BLaER1 treated with 17β-estradiol and CSF1 and Interleukin-3, amounts not matched to agents 10 nM and 100 nM (cell line): Measurements from ENCODE around the gene OGFR.

Experiments
- H3K27ac ChIP-seq, 11 experiments: shearing (Covaris generic); formaldehyde crosslinking; 2 replicates each; pipeline ENCODE4 v1.8.1; 2022
- H3K27me3 ChIP-seq, 11 experiments: shearing (Covaris generic); formaldehyde crosslinking; 2 replicates each; pipeline ENCODE4 v1.8.1; 2022
- H3K36me3 ChIP-seq, 11 experiments: shearing (Covaris generic); formaldehyde crosslinking; 2 replicates each; pipeline ENCODE4 v1.8.1; 2022
- H3K4me1 ChIP-seq, 10 experiments: shearing (Covaris generic); formaldehyde crosslinking; 2 replicates each; pipeline ENCODE4 v1.8.1; 2022
- H3K4me2 ChIP-seq, 11 experiments: shearing (Covaris generic); formaldehyde crosslinking; 2 replicates each; pipeline ENCODE4 v1.8.1; 2022
- H3K4me3 ChIP-seq, 10 experiments: shearing (Covaris generic); formaldehyde crosslinking; 2 replicates each; pipeline ENCODE4 v1.8.1; 2022
- H3K9ac ChIP-seq, 11 experiments: shearing (Covaris generic); formaldehyde crosslinking; 2 replicates each; pipeline ENCODE4 v1.8.1; 2022
- H3K9me3 ChIP-seq, 11 experiments: shearing (Covaris generic); formaldehyde crosslinking; replicated peaks in 1 of 11; 2 replicates each; pipeline ENCODE4 v1.8.1; 2022
- H4K20me1 ChIP-seq, 11 experiments: shearing (Covaris generic); formaldehyde crosslinking; 2 replicates each; pipeline ENCODE4 v1.8.1; 2022
- Cebpa-rat ChIP-seq, 11 experiments: shearing (Covaris generic); IDR thresholded peaks; 2 replicates each; pipeline ENCODE4 v1.8.1; 2022

The OGFR gene

GRCh38 chr20:62797671-62798532, 6.7 kb upstream of the OGFR start:
- Histone ChIP-seq H3K27me3 (no peaks in the 10 kb centered on the region), H3K4me3 (peak overlapping the region in 9 of 10 experiments; percentile 54 to 79 (median 59); a peak in 16 of 20 replicates), H3K27ac (peak overlapping the region in 8 of 11 experiments; percentile 18 to 57 (median 48); a peak in 7 of 22 replicates), H4K20me1 (peaks cover 0 to 49% (median 29%) of the 10 kb centered on the region in 11 experiments; a peak in 16 of 22 replicates), H3K9me3 (no peaks in the 10 kb centered on the region), H3K4me2 (peak overlapping the region; percentile 86 to 99 (median 93)), H3K36me3 (peaks cover 36 to 49% (median 39%) of the 10 kb centered on the region in 11 experiments), H3K4me1 (peaks cover 52 to 72% (median 67%) of the 10 kb centered on the region in 10 experiments), H3K9ac (peak overlapping the region; percentile 63 to 81 (median 76))
- TF ChIP-seq Cebpa-rat (IDR thresholded peaks at IDR 0.05), result no peak

- peaks cover 36 to 49% (median 39%) of the 10 kb centered on the region in 11 experiments for H3K36me3 ChIP-seq
- peaks cover 52 to 72% (median 68%) of the 10 kb centered on the region in 10 experiments for H3K4me1 ChIP-seq
Observed at GRCh38 chr20:62799036-62799435, 5.6 kb upstream of the OGFR start.

GRCh38 chr20:62799459-62799858, 5.2 kb upstream of the OGFR start:
- no peaks in the 10 kb centered on the region for H3K27me3 ChIP-seq
- H3K4me2 ChIP-seq, result peak overlapping the region in 3 of 11 experiments; percentile 37 to 98 (median 95); a peak in 4 of 22 replicates
- H4K20me1 ChIP-seq, result peaks cover 0 to 50% (median 29%) of the 10 kb centered on the region in 11 experiments; a peak in 15 of 22 replicates
- no peak overlapping the region for H3K27ac ChIP-seq
- H3K9ac ChIP-seq, result peak overlapping the region in 7 of 11 experiments; percentile 8 to 79 (median 35); a peak in 5 of 22 replicates
- no peak for TF ChIP-seq Cebpa-rat (IDR thresholded peaks at IDR 0.05)
- peaks cover 55 to 73% (median 70%) of the 10 kb centered on the region in 10 experiments for H3K4me1 ChIP-seq
- no peaks in the 10 kb centered on the region for H3K9me3 ChIP-seq
- H3K36me3 ChIP-seq, result peaks cover 36 to 49% (median 39%) of the 10 kb centered on the region in 11 experiments
- no peak overlapping the region for H3K4me3 ChIP-seq

More at GRCh38 chr20:62799036-62799435, 5.6 kb upstream of the OGFR start:
- Histone ChIP-seq H3K27me3 (no peaks in the 10 kb centered on the region), H3K27ac (no peak overlapping the region; a peak in 1 of 22 replicates), H3K4me2 (peak overlapping the region in 8 of 11 experiments; percentile 15 to 99 (median 92); a peak in 11 of 22 replicates), H3K4me3 (no peak overlapping the region), H4K20me1 (peaks cover 0 to 50% (median 29%) of the 10 kb centered on the region in 11 experiments; a peak in 15 of 22 replicates), H3K9me3 (no peaks in the 10 kb centered on the region), H3K9ac (peak overlapping the region in 6 of 11 experiments; percentile 14 to 79 (median 61); a peak in 8 of 22 replicates)
- TF ChIP-seq Cebpa-rat (IDR thresholded peaks at IDR 0.05), result no peak

- Histone ChIP-seq H3K9ac (peak overlapping the region in 7 of 11 experiments; percentile 8 to 79 (median 34); a peak in 3 of 22 replicates), H3K27ac (no peak overlapping the region), H3K4me2 (no peak overlapping the region), H3K4me3 (no peak overlapping the region), H3K4me1 (peaks cover 51 to 69% (median 66%) of the 10 kb centered on the region in 10 experiments), H4K20me1 (peaks cover 0 to 50% (median 29%) of the 10 kb centered on the region in 11 experiments; a peak in 15 of 22 replicates), H3K9me3 (no peaks in the 10 kb centered on the region), H3K27me3 (no peaks in the 10 kb centered on the region), H3K36me3 (peaks cover 36 to 49% (median 39%) of the 10 kb centered on the region in 11 experiments)
- TF ChIP-seq Cebpa-rat (IDR thresholded peaks at IDR 0.05), result no peak
Observed at GRCh38 chr20:62799873-62800272, 4.8 kb upstream of the OGFR start.

- Histone ChIP-seq H3K27ac (no peak overlapping the region), H3K27me3 (no peaks in the 10 kb centered on the region), H3K36me3 (peaks cover 36 to 49% (median 39%) of the 10 kb centered on the region in 11 experiments), H3K4me3 (no peak overlapping the region), H3K9ac (peak overlapping the region in 1 of 11 experiments; percentile 15; a peak in 1 of 22 replicates), H3K9me3 (no peaks in the 10 kb centered on the region), H3K4me1 (peaks cover 50 to 63% (median 59%) of the 10 kb centered on the region in 10 experiments), H3K4me2 (no peak overlapping the region), H4K20me1 (peaks cover 0 to 52% (median 30%) of the 10 kb centered on the region in 11 experiments; a peak in 20 of 22 replicates)
- TF ChIP-seq Cebpa-rat (IDR thresholded peaks at IDR 0.05), result no peak
Observed at GRCh38 chr20:62800314-62801259, 4.0 kb upstream of the OGFR start.

GRCh38 chr20:62801284-62802010, 3.2 kb upstream of the OGFR start:
- Histone ChIP-seq H3K27ac (no peak overlapping the region), H3K4me2 (peak overlapping the region in 2 of 11 experiments; percentile 89 to 92; a peak in 2 of 22 replicates), H3K9me3 (no peaks in the 10 kb centered on the region), H3K27me3 (no peaks in the 10 kb centered on the region), H3K4me3 (no peak overlapping the region), H3K9ac (peak overlapping the region in 2 of 11 experiments; percentile 15 to 18; a peak in 2 of 22 replicates), H4K20me1 (peaks cover 4 to 61% (median 36%) of the 10 kb centered on the region in 11 experiments; a peak in 21 of 22 replicates), H3K4me1 (peaks cover 54 to 66% (median 63%) of the 10 kb centered on the region in 10 experiments), H3K36me3 (peaks cover 36 to 53% (median 41%) of the 10 kb centered on the region in 11 experiments)
- no peak for TF ChIP-seq Cebpa-rat (IDR thresholded peaks at IDR 0.05)

- H4K20me1 ChIP-seq, result peaks cover 12 to 65% (median 42%) of the 10 kb centered on the region in 11 experiments
- no peak for TF ChIP-seq Cebpa-rat (IDR thresholded peaks at IDR 0.05)
- H3K36me3 ChIP-seq, result peaks cover 40 to 59% (median 48%) of the 10 kb centered on the region in 11 experiments
- H3K4me3 ChIP-seq, result no peak overlapping the region
- peak overlapping the region in 2 of 11 experiments; percentile 18 to 26; a peak in 1 of 22 replicates for H3K9ac ChIP-seq
- peak overlapping the region in 6 of 11 experiments; percentile 84 to 99 (median 90); a peak in 11 of 22 replicates for H3K4me2 ChIP-seq
- H3K27me3 ChIP-seq, result no peaks in the 10 kb centered on the region
- no peaks in the 10 kb centered on the region for H3K9me3 ChIP-seq
- H3K4me1 ChIP-seq, result peaks cover 58 to 70% (median 66%) of the 10 kb centered on the region in 10 experiments
- H3K27ac ChIP-seq, result no peak overlapping the region
Observed at GRCh38 chr20:62802026-62802712, 2.5 kb upstream of the OGFR start.
